Astrocyte (in vitro differentiated cells and primary cell): ENCODE measurements around the gene GLRX2. TPM values are rescaled to one million over a fixed set of nuclear protein-coding genes. Genes with fewer than 3 reads are reported as not detected.

Source experiments
- DNase-seq: peaks from one replicate; pipeline ENCODE4 v3.0.0-alpha.2; 2010; ENCODE audit warnings: low read depth
- FAIRE-seq: peaks from 2 replicates; lab custom pipeline; 2011; peaks lifted over from hg19 to GRCh38; lab: Jason Lieb, UNC
- H2AFZ ChIP-seq: 2 replicates; pipeline ENCODE4 v1.6.0; 2012; ENCODE audit warnings: low read depth, low read length, inconsistent platforms
- H3K27ac ChIP-seq: 2 replicates; pipeline ENCODE4 v1.5.1; 2011; ENCODE audit warnings: low read depth, low read length, inconsistent platforms
- H3K27me3 ChIP-seq: 2 replicates; pipeline ENCODE4 v1.6.0; 2011; ENCODE audit warnings: low read length, inconsistent platforms; ENCODE audit not compliant: insufficient read depth
- H3K36me3 ChIP-seq: 2 replicates; pipeline ENCODE4 v1.5.1; 2011; ENCODE audit warnings: low read length, inconsistent platforms; ENCODE audit not compliant: insufficient read depth
- H3K4me1 ChIP-seq: 2 replicates; pipeline ENCODE4 v1.5.1; 2011; ENCODE audit warnings: low read length, inconsistent platforms; ENCODE audit not compliant: insufficient read depth
- H3K4me2 ChIP-seq: 2 replicates; pipeline ENCODE4 v1.6.0; 2012; ENCODE audit warnings: low read length, inconsistent platforms
- H3K4me3 ChIP-seq: 2 replicates; pipeline ENCODE4 v1.5.1; 2011; ENCODE audit warnings: low read depth, mild to moderate bottlenecking, low read length, inconsistent platforms; ENCODE audit not compliant: insufficient read depth
- H3K79me2 ChIP-seq: 2 replicates; pipeline ENCODE4 v1.6.0; 2012; ENCODE audit warnings: mild to moderate bottlenecking, low read length, inconsistent platforms; ENCODE audit not compliant: insufficient read depth
- H3K9ac ChIP-seq: 2 replicates; pipeline ENCODE4 v1.6.0; 2012; ENCODE audit warnings: mild to moderate bottlenecking, low read length, inconsistent platforms
- H3K9me3 ChIP-seq: 2 replicates; pipeline ENCODE4 v1.5.1; 2012; ENCODE audit warnings: low read depth, mild to moderate bottlenecking, low read length, inconsistent platforms; ENCODE audit not compliant: insufficient read depth
- H4K20me1 ChIP-seq: 2 replicates; pipeline ENCODE4 v1.6.0; 2012; ENCODE audit warnings: low read length, inconsistent platforms; ENCODE audit not compliant: insufficient read depth
- H3K27ac Mint-ChIP-seq: one replicate; pipeline ENCODE4 v1.8.0; 2021; ENCODE audit warnings: mild to moderate bottlenecking, mixed read lengths; ENCODE audit not compliant: unreplicated experiment
- H3K27me3 Mint-ChIP-seq: one replicate; pipeline ENCODE4 v1.8.0; 2021; ENCODE audit warnings: low read depth, mixed read lengths; ENCODE audit not compliant: unreplicated experiment
- H3K36me3 Mint-ChIP-seq: one replicate; pipeline ENCODE4 v1.8.0; 2021; ENCODE audit warnings: low read depth, mixed read lengths; ENCODE audit not compliant: unreplicated experiment
- H3K4me1 Mint-ChIP-seq: one replicate; pipeline ENCODE4 v1.8.0; 2021; ENCODE audit warnings: low read depth, mixed read lengths; ENCODE audit not compliant: unreplicated experiment
- H3K4me3 Mint-ChIP-seq: one replicate; pipeline ENCODE4 v1.8.0; 2021; ENCODE audit warnings: mild to moderate bottlenecking, moderate library complexity, mixed read lengths; ENCODE audit not compliant: unreplicated experiment
- H3K9me3 Mint-ChIP-seq: one replicate; pipeline ENCODE4 v1.8.0; 2021; ENCODE audit warnings: mild to moderate bottlenecking, mixed read lengths; ENCODE audit not compliant: unreplicated experiment
- CTCF ChIP-seq: IDR thresholded peaks from 2 replicates; pipeline ENCODE4 v1.5.1; 2011; ENCODE audit warnings: low read depth, mild to moderate bottlenecking, inconsistent platforms, low read length, moderate library complexity; ENCODE audit not compliant: insufficient read depth
- EZH2 ChIP-seq: IDR thresholded peaks from 2 replicates; pipeline ENCODE4 v1.6.1; 2012; ENCODE audit warnings: mild to moderate bottlenecking, low read length, inconsistent platforms; ENCODE audit not compliant: insufficient read depth
- total RNA-seq: library from RNA; stranded (reverse); gene quantifications from 2 replicates; pipeline ENCODE4 v1.2.1, GENCODE V29; 2021

Gene GLRX2
- total RNA-seq, 1 donor from 2014 or later: 37.1 TPM

DNA sequence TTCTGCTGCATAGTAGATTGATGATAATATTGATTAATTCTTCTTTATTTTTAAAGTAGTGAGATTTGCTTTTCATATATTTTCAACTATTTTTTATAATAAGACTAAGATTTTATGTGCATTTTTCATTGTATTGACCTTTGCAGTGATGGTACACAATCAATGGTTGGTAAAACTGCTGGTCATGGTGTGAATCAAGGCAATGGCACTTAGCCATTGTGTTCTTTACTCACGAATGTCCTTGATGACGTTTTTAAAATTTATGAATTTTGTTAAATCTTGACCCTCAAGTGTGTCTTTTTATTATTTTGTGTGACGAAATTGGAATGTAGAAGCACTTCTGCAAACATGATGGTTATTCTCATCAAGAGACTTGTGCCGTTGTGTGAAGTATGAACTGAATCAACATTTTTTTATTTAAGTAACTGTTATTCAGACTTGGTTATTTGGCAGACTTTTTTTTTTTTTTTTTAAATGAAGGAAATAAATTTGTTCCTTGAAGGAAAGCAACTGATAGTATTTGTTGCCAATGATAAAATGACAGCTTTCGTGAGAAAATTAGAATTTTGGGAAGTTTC lies 39.2 kb upstream of the GLRX2 start:
- Mint-ChIP-seq H3K27ac (no peak overlapping the region), H3K9me3 (no peaks in the 10 kb centered on the region), H3K36me3 (peaks cover 6% of the 10 kb centered on the region), H3K4me1 (no peaks in the 10 kb centered on the region), H3K4me3 (no peak overlapping the region), H3K27me3 (no peaks in the 10 kb centered on the region)
- FAIRE-seq (no peak), DNase-seq (no peak)
- Histone ChIP-seq H3K4me2 (no peak overlapping the region), H3K36me3 (peaks cover 45% of the 10 kb centered on the region), H2AFZ (no peak overlapping the region), H3K27me3 (no peaks in the 10 kb centered on the region), H4K20me1 (peaks cover 29% of the 10 kb centered on the region), H3K27ac (no peak overlapping the region), H3K79me2 (peaks cover 28% of the 10 kb centered on the region), H3K9me3 (no peaks in the 10 kb centered on the region), H3K4me3 (no peak overlapping the region), H3K4me1 (no peaks in the 10 kb centered on the region), H3K9ac (no peak overlapping the region)
- no peak for TF ChIP-seq CTCF
- TF ChIP-seq EZH2: no peak

GRCh38 chr1:193143285-193143684 lies 38.1 kb upstream of the GLRX2 start:
- H3K9ac ChIP-seq: no peak overlapping the region
- no peaks in the 10 kb centered on the region for H3K9me3 ChIP-seq
- H3K9me3 Mint-ChIP-seq: no peaks in the 10 kb centered on the region
- H2AFZ ChIP-seq: no peak overlapping the region
- no peaks in the 10 kb centered on the region for H3K4me1 ChIP-seq
- H3K4me3 Mint-ChIP-seq: no peak overlapping the region
- FAIRE-seq (no peak), DNase-seq (no peak)
- H4K20me1 ChIP-seq: peaks cover 30% of the 10 kb centered on the region
- no peaks in the 10 kb centered on the region for H3K27me3 Mint-ChIP-seq
- peak; percentile 26 for TF ChIP-seq CTCF
- no peak for TF ChIP-seq EZH2
- peaks cover 31% of the 10 kb centered on the region for H3K79me2 ChIP-seq
- no peak overlapping the region for H3K4me2 ChIP-seq
- no peak overlapping the region for H3K27ac Mint-ChIP-seq
- H3K27ac ChIP-seq: no peak overlapping the region
- peaks cover 9% of the 10 kb centered on the region for H3K36me3 Mint-ChIP-seq
- no peaks in the 10 kb centered on the region for H3K4me1 Mint-ChIP-seq
- no peaks in the 10 kb centered on the region for H3K27me3 ChIP-seq
- no peak overlapping the region for H3K4me3 ChIP-seq
- peaks cover 44% of the 10 kb centered on the region for H3K36me3 ChIP-seq

DNA sequence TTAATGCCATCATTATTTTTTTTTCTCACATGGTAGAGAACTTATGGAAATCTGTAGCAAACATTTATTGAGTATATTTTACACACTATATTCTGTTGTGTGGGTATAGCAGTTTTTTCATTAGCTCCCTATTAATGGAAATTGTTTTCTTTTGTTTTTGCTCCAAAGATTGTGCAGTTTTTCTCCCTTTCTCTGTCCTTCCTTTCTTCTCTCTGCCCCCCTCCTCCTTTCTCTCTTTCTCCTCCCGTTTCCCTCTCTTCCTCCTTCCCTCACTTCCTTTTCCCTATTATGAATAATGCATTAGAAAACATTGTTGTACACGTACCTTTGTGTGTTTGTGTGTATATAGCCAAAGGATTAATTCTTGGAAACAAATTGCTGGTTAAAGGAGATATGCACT lies 37.2 kb upstream of the GLRX2 start:
- peaks cover 47% of the 10 kb centered on the region for H3K36me3 ChIP-seq
- H3K4me3 Mint-ChIP-seq: no peak overlapping the region
- no peak overlapping the region for H3K4me2 ChIP-seq
- H3K4me3 ChIP-seq: no peak overlapping the region
- peaks cover 34% of the 10 kb centered on the region for H4K20me1 ChIP-seq
- FAIRE-seq (no peak), DNase-seq (no peak)
- no peaks in the 10 kb centered on the region for H3K4me1 ChIP-seq
- no peaks in the 10 kb centered on the region for H3K27me3 ChIP-seq
- H3K9me3 Mint-ChIP-seq: no peaks in the 10 kb centered on the region
- no peak overlapping the region for H3K9ac ChIP-seq
- no peak overlapping the region for H2AFZ ChIP-seq
- H3K27ac Mint-ChIP-seq: no peak overlapping the region
- H3K79me2 ChIP-seq: peaks cover 40% of the 10 kb centered on the region
- no peaks in the 10 kb centered on the region for H3K9me3 ChIP-seq
- H3K4me1 Mint-ChIP-seq: no peaks in the 10 kb centered on the region
- H3K36me3 Mint-ChIP-seq: peaks cover 9% of the 10 kb centered on the region
- no peak overlapping the region for H3K27ac ChIP-seq
- TF ChIP-seq CTCF (no peak), EZH2 (no peak)
- H3K27me3 Mint-ChIP-seq: no peaks in the 10 kb centered on the region
